Ishikawa (cell line): Measurements from ENCODE around the gene ALDH5A1.

Source experiments
- CEBPB ChIP-seq: IDR thresholded peaks from 2 replicates; pipeline ENCODE4 v1.6.1; 2012
- CREB1 ChIP-seq: IDR thresholded peaks from 2 replicates; pipeline ENCODE4 v1.6.1; 2012; ENCODE audit warnings: low read depth
- EGR1 ChIP-seq: IDR thresholded peaks from 2 replicates; pipeline ENCODE4 v1.6.1; 2012
- EP300 ChIP-seq: IDR thresholded peaks from 2 replicates; pipeline ENCODE4 v1.6.1; 2012; ENCODE audit warnings: borderline replicate concordance
- FOXM1 ChIP-seq: IDR thresholded peaks from 2 replicates; pipeline ENCODE4 v1.6.1; 2012; ENCODE audit warnings: low read depth, borderline replicate concordance
- MAX ChIP-seq: IDR thresholded peaks from 2 replicates; pipeline ENCODE4 v1.6.1; 2012
- NFIC ChIP-seq: IDR thresholded peaks from 2 replicates; pipeline ENCODE4 v1.6.1; 2012
- RAD21 ChIP-seq: IDR thresholded peaks from 2 replicates; pipeline ENCODE4 v1.6.1; 2012; ENCODE audit warnings: low read depth
- REST ChIP-seq: IDR thresholded peaks from 2 replicates; pipeline ENCODE4 v1.6.1; 2012; ENCODE audit warnings: low read depth, mild to moderate bottlenecking
- TAF1 ChIP-seq: IDR thresholded peaks from 2 replicates; pipeline ENCODE4 v1.6.1; 2012; ENCODE audit warnings: low read depth, mild to moderate bottlenecking
- TCF12 ChIP-seq: IDR thresholded peaks from 2 replicates; pipeline ENCODE4 v1.6.1; 2012; ENCODE audit warnings: low read depth
- TEAD4 ChIP-seq: IDR thresholded peaks from 2 replicates; pipeline ENCODE4 v1.6.1; 2012
- USF1 ChIP-seq: IDR thresholded peaks from 2 replicates; pipeline ENCODE4 v1.6.1; 2012
- YY1 ChIP-seq: IDR thresholded peaks from 2 replicates; pipeline ENCODE4 v1.6.1; 2012; ENCODE audit warnings: low read depth
- ZBTB7A ChIP-seq: IDR thresholded peaks from 2 replicates; pipeline ENCODE4 v1.6.1; 2012; ENCODE audit warnings: low read depth

Gene ALDH5A1

GRCh38 chr6:24522228-24523176, 27.7 kb downstream of the ALDH5A1 start:
- no peak for TF ChIP-seq ZBTB7A
- no peak for TF ChIP-seq RAD21
- TF ChIP-seq REST = no peak
- TF ChIP-seq YY1 = no peak
- no peak for TF ChIP-seq EP300
- no peak for TF ChIP-seq TEAD4
- TF ChIP-seq CREB1 = no peak
- TF ChIP-seq MAX = peak; percentile 30; the same call in 1 of the 2 replicates
- no peak for TF ChIP-seq TCF12
- no peak for TF ChIP-seq FOXM1
- TF ChIP-seq NFIC = peak; percentile 55
- no peak for TF ChIP-seq TAF1
- no peak for TF ChIP-seq EGR1
- TF ChIP-seq USF1 = peak; percentile 69
- no peak for TF ChIP-seq CEBPB

GRCh38 chr6:24524329-24524728, 29.6 kb downstream of the ALDH5A1 start:
- no peak for TF ChIP-seq EP300
- no peak for TF ChIP-seq REST
- no peak for TF ChIP-seq FOXM1
- TF ChIP-seq TEAD4 = no peak
- TF ChIP-seq YY1 = no peak
- no peak for TF ChIP-seq CREB1
- no peak for TF ChIP-seq USF1
- no peak for TF ChIP-seq NFIC
- no peak for TF ChIP-seq TAF1
- TF ChIP-seq MAX = no peak
- no peak for TF ChIP-seq RAD21
- TF ChIP-seq EGR1 = no peak
- no peak for TF ChIP-seq CEBPB
- TF ChIP-seq TCF12 = no peak
- no peak for TF ChIP-seq ZBTB7A

DNA sequence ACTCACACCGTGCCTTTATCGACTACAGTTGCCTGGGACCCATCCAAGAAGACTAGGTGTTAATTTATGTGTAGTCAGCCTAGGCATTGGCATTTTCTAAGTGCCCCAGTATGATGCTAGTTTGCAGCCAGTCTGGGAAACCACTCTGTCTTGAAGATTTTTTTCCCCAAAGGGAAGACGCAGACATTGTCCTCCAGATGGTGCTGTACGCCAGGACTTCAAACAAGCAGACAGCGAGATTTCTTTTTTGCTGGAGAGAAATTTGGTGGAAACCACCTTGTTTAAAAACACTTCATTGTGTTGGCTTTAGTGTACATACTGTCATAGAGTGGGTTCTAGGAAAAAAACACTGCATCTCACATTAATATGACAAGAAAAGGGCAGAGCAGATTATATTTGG, 30.0 kb downstream of the ALDH5A1 start:
- TF ChIP-seq RAD21 (peak; percentile 71), USF1 (no peak), TEAD4 (no peak)

- TF ChIP-seq TEAD4 (no peak), FOXM1 (no peak)
These were observed 35.2 kb downstream of the ALDH5A1 start for GRCh38 chr6:24529985-24530384.

DNA sequence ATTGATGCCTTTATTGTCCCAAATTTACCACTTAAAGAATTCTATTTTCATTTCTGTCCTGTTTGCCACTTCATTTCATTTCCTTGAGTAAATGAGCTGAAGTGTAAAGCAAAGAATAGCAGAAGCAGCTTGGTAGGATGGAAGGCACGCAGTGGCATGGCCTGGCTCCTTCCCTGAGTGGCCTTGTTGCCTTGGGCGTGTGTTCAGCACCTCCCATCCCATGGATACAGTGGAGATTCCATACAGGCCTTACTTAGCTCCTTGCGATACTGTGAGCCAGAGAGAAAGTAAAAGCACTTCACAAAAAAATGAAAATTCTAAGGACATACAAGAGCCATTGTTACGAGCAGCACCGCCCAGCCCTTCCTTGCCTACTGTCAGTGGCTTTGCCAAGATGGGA, 39.6 kb downstream of the ALDH5A1 start:
- TF ChIP-seq TCF12 (no peak), EP300 (no peak), ZBTB7A (no peak), TAF1 (no peak), YY1 (no peak), CREB1 (no peak), CEBPB (no peak), EGR1 (no peak), USF1 (no peak), RAD21 (no peak), TEAD4 (no peak), REST (no peak)
